SK-N-MC (cell line): ENCODE results near the gene AGAP1.

ENCODE experiments used
- EZH2 ChIP-seq: fragments of 200-600 bp; sonication (generic); IDR thresholded peaks from one replicate; pipeline ENCODE4 v1.6.1; 2017; ENCODE audit warnings: antibody characterized with exemption
- POLR2AphosphoS5 ChIP-seq: IDR thresholded peaks from 2 replicates; pipeline ENCODE4 v1.6.1; 2012; ENCODE audit warnings: mild to moderate bottlenecking, low read depth, low read length, borderline replicate concordance

GRCh38 chr2:235710933-235711332 lies 217.1 kb downstream of the AGAP1 start:
- no peak for TF ChIP-seq POLR2AphosphoS5
- no peak for TF ChIP-seq EZH2
